ENCODE data around the gene SPATA4. TPM values are rescaled to one million over a fixed set of nuclear protein-coding genes. Genes with fewer than 3 reads are reported as not detected.
"Not testable (repeated sequence)": the region's sequence is repeated elsewhere in the genome, so short reads cannot be mapped to it uniquely, and the experiment has no call there.

SPATA4 gene
- under 1 TPM in 1 of 2 donors, not detected in 1; 0.27 TPM for total RNA-seq
- long read RNA-seq = 0 reads

GRCh38 chr4:176195184-176195978 is at the start of gene SPATA4:
TSS of gene SPATA4 (minus strand) at chr4:176195585. CDS start at chr4:176195562, 23 bp downstream.
- DNase-seq (peak; percentile 97), ATAC-seq (peak; percentile 100)
- intact Hi-C loops (cut with DNase I) = no loop called here

GRCh38 chr4:176242764-176243347 is 47.5 kb upstream of the SPATA4 start:
- no peak for ATAC-seq
- no peak for DNase-seq
- intact Hi-C loops (cut with DNase I) = no loop called here

GRCh38 chr4:176241703-176242102 is 46.3 kb upstream of the SPATA4 start:
- intact Hi-C loops (cut with DNase I) = no loop called here
- ATAC-seq (no peak), DNase-seq (no peak)

GRCh38 chr4:176238826-176239225 is 43.4 kb upstream of the SPATA4 start:
- ATAC-seq (peak in 1 of 2 donors; percentile 59), DNase-seq (no peak)
- intact Hi-C loops (cut with DNase I) = loop anchor here in 1 of 2 donors (10.0 kb wide), 2 partner anchors 54 to 76 kb away; partner anchors contain the start of gene SPCS3

- intact Hi-C loops (cut with DNase I) = loop anchor here in 1 of 2 donors (10.0 kb wide), 2 partner anchors 53 to 77 kb away; partner anchors contain the start of gene SPCS3
- ATAC-seq = peak; percentile 75 to 81
- no peak for DNase-seq
Measured at GRCh38 chr4:176238157-176238610, 42.8 kb upstream of the SPATA4 start.

- ATAC-seq (no peak), DNase-seq (no peak)
- intact Hi-C loops (cut with DNase I) = loop anchor here in 1 of 2 donors (10.0 kb wide), 2 partner anchors 52 to 78 kb away; partner anchors contain the start of gene SPCS3
Measured at GRCh38 chr4:176236946-176237345, 41.6 kb upstream of the SPATA4 start.

GRCh38 chr4:176230836-176231235 is 35.5 kb upstream of the SPATA4 start:
- no peak for DNase-seq
- intact Hi-C loops (cut with DNase I) = loop anchor here in 1 of 2 donors (10.0 kb wide), 2 partner anchors 46 to 84 kb away; partner anchors contain the start of gene SPCS3
- peak; percentile 53 to 55 for ATAC-seq

- no peak for DNase-seq
- intact Hi-C loops (cut with DNase I) = loop anchor here in 1 of 2 donors (10.0 kb wide), 2 partner anchors 45 to 85 kb away; partner anchors contain the start of gene SPCS3
- ATAC-seq = no peak
Measured at GRCh38 chr4:176229645-176230044, 34.3 kb upstream of the SPATA4 start.

- no peak for ATAC-seq
- DNase-seq = no peak
- intact Hi-C loops (cut with DNase I) = no loop called here
Measured at GRCh38 chr4:176226736-176227135, 31.4 kb upstream of the SPATA4 start.

GRCh38 chr4:176223561-176223960 is 28.2 kb upstream of the SPATA4 start:
- ATAC-seq = no peak
- DNase-seq = no peak
- intact Hi-C loops (cut with DNase I) = no loop called here

GRCh38 chr4:176222149-176222548 is 26.8 kb upstream of the SPATA4 start:
- intact Hi-C loops (cut with DNase I) = no loop called here

GRCh38 chr4:176217510-176217909 is 22.1 kb upstream of the SPATA4 start:
- DNase-seq = no peak
- no peak for ATAC-seq
- intact Hi-C loops (cut with DNase I) = no loop called here

More at GRCh38 chr4:176222149-176222548, 26.8 kb upstream of the SPATA4 start:
- ATAC-seq (no peak), DNase-seq (no peak)

- DNase-seq; intact Hi-C loops (cut with DNase I); ATAC-seq: not testable (repeated sequence)
Measured at GRCh38 chr4:176212351-176212750, 17.0 kb upstream of the SPATA4 start.

GRCh38 chr4:176210579-176211296 is 15.4 kb upstream of the SPATA4 start:
- DNase-seq (no peak), ATAC-seq (no peak)
- intact Hi-C loops (cut with DNase I) = no loop called here

GRCh38 chr4:176210101-176210500 is 14.7 kb upstream of the SPATA4 start:
- DNase-seq = no peak
- intact Hi-C loops (cut with DNase I) = no loop called here
- no peak for ATAC-seq

GRCh38 chr4:176209535-176209934 is 14.2 kb upstream of the SPATA4 start:
- intact Hi-C loops (cut with DNase I) = no loop called here
- DNase-seq (no peak), ATAC-seq (no peak)

- DNase-seq = no peak
- ATAC-seq = peak in 1 of 2 donors; percentile 88
- intact Hi-C loops (cut with DNase I) = no loop called here
Measured at GRCh38 chr4:176207839-176208238, 12.5 kb upstream of the SPATA4 start.

- ATAC-seq (no peak), DNase-seq (no peak)
- intact Hi-C loops (cut with DNase I) = no loop called here
Measured at GRCh38 chr4:176205299-176205698, 9.9 kb upstream of the SPATA4 start.

- ATAC-seq = no peak
- intact Hi-C loops (cut with DNase I) = no loop called here
- DNase-seq = no peak
Measured at GRCh38 chr4:176198316-176198903, 3.0 kb upstream of the SPATA4 start.
